Fibroblast of lung (primary cell): ENCODE data around the gene S100A5.

Experiments used
- EZH2 ChIP-seq: IDR thresholded peaks from 2 replicates; pipeline ENCODE4 v1.5.1; 2012; ENCODE audit warnings: low read length, control low read depth, mild to moderate bottlenecking; ENCODE audit errors: missing control alignments
- TF ChIP-seq, protein P1 (sequence below), 2 donors: IDR thresholded peaks in 1 of 2; conservative IDR thresholded peaks in 1 of 2; 1 replicate in 1 of 2; 2 replicates in 1 of 2; pipeline ENCODE4 v1.5.1; 2011 to 2012; ENCODE audit warnings: low read length in 2 of 2, control low read depth in 1 of 2, inconsistent platforms in 1 of 2, low read depth in 1 of 2, mild to moderate bottlenecking in 1 of 2

DNA sequence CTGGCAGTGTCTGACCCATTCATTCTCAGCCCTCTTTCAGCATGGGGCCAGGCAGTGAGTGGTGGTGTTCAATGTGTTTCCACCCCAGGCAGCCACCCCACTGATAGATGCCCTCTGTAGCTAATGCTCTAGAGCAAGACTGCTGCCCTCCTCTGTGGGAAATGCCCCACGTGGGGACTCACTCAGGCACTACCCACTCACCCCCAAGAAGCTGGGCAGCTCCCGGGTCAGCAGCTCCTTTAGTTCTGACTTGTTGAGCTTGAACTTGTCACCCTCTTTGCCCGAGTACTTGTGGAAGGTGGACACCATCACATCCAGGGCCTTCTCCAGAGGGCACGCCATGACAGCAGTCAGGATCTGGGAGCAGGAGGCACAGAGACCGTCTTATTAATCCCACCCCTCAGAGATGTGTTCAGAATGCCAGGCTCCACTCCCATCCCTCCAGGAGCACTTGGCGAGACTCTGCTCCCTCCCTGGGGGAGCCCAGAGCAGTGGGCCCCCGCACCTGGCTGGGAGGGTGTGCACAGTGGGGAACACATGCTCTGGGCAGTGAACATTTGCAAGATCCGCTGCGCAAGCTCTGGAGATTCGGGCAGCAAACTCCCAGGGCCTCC lies 3.8 kb upstream of the S100A5 start:
- TF ChIP-seq, protein P1, sequence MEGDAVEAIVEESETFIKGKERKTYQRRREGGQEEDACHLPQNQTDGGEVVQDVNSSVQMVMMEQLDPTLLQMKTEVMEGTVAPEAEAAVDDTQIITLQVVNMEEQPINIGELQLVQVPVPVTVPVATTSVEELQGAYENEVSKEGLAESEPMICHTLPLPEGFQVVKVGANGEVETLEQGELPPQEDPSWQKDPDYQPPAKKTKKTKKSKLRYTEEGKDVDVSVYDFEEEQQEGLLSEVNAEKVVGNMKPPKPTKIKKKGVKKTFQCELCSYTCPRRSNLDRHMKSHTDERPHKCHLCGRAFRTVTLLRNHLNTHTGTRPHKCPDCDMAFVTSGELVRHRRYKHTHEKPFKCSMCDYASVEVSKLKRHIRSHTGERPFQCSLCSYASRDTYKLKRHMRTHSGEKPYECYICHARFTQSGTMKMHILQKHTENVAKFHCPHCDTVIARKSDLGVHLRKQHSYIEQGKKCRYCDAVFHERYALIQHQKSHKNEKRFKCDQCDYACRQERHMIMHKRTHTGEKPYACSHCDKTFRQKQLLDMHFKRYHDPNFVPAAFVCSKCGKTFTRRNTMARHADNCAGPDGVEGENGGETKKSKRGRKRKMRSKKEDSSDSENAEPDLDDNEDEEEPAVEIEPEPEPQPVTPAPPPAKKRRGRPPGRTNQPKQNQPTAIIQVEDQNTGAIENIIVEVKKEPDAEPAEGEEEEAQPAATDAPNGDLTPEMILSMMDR (conservative IDR thresholded peaks at IDR 0.05 in 1 of 2, IDR thresholded peaks at IDR 0.05 in 1 of 2; ENCODE audit: low read depth in 1 of 2, low read length in 2 of 2), result no peak
- no peak for TF ChIP-seq EZH2
